Adrenal gland (tissue), 12 donors: ENCODE results near the gene RNU6-9. TPM values are rescaled to one million over a fixed set of nuclear protein-coding genes. Genes with fewer than 3 reads are reported as not detected.

ENCODE experiments used
- DNase-seq, 7 donors: peaks; one replicate each; pipeline ENCODE4 v3.0.0-alpha.2; 2019 to 2020
- H3K27ac ChIP-seq, 5 donors: fragments of 200-600 bp; sonication (generic) in 4 of 5; 1 replicate in 3 of 5; 2 replicates in 2 of 5; pipeline versions ENCODE4 v1.5.1 to v1.8.0; 2016 to 2020; ENCODE audit warnings: mild to moderate bottlenecking in 1 of 5
- H3K27me3 ChIP-seq: fragments of 200-600 bp; 2 replicates; pipeline ENCODE4 v1.8.0; 2021
- H3K36me3 ChIP-seq, 2 donors: fragments of 200-600 bp; replicated peaks in 1 of 2; 1 replicate in 1 of 2; 2 replicates in 1 of 2; pipeline versions ENCODE4 v1.5.1 to v1.8.0; 2018 to 2022
- H3K4me1 ChIP-seq, 2 donors: fragments of 200-600 bp; replicated peaks in 1 of 2; 1 replicate in 1 of 2; 2 replicates in 1 of 2; pipeline versions ENCODE4 v1.5.1 to v1.8.0; 2018 to 2021
- H3K4me3 ChIP-seq, 4 donors: fragments of 200-600 bp; sonication (generic) in 3 of 4; one replicate each; pipeline ENCODE4 v1.5.1; 2016 to 2018
- H3K9me3 ChIP-seq, 3 donors: fragments of 200-600 bp; sonication (generic) in 1 of 3; replicated peaks in 1 of 3; 1 replicate in 2 of 3; 2 replicates in 1 of 3; pipeline versions ENCODE4 v1.5.1 to v1.8.0; 2016 to 2021
- POLR2A ChIP-seq, 2 donors: fragments of 450-650 bp; IDR thresholded peaks; one replicate each; pipeline ENCODE4 v1.6.1; 2017; ENCODE audit warnings: antibody characterized with exemption in 2 of 2, mild to moderate bottlenecking in 2 of 2, moderate library complexity in 1 of 2
- WGBS, 4 donors: extraction: QIAGEN DNeasy Blood & Tissue Kit in 2 of 4; methylation state at CpG; one replicate each; pipeline versions ENCODE4 v1.1.5 to v1.1.7; 2013 to 2017; 5-methylcytosine and 5-hydroxymethylcytosine counted together
- intact Hi-C, 2 donors: fragments of 100-400 bp; cut with DNase I; formaldehyde crosslinking; loops; one replicate each; pipeline versions ENCODE4 v1.14.1 to v1.15.0; 2022 to 2023
- polyA plus RNA-seq, 3 donors: library from polyadenylated mRNA; stranded (reverse); fragments of 200-250 nt in 2 of 3; fragments of 350-450 nt in 1 of 3; fragmentation: Illumina TruSeq in 1 of 3; extraction: RNeasy Lipid Tissue Mini Kit (QIAGEN cat#74804) in 1 of 3; gene quantifications; one replicate each; pipeline ENCODE4 v1.2.3, GENCODE V29; 2013 to 2014
- total RNA-seq, 9 donors: library from RNA; depleted of rRNA in 4 of 9; stranded (reverse); fragments of >200 nt in 4 of 9; fragments of 120-200 nt in 1 of 9; fragmentation: NEBNext Ultra II Directional in 1 of 9; extraction: Animal tissue kit (Norgen Biotek cat#: 25700) in 1 of 9; gene quantifications; one replicate each; pipeline versions ENCODE4 v1.1.0 to v1.2.4, GENCODE V29; 2013 to 2023
- TF ChIP-seq, protein P1 (sequence below), 6 experiments: fragments of 450-650 bp in 4 of 6; fragments of 200-600 bp in 2 of 6; sonication (generic) in 1 of 6; IDR thresholded peaks; 1 replicate in 5 of 6; 2 replicates in 1 of 6; pipeline versions ENCODE4 v1.5.1 to v1.8.0; 2016 to 2021; ENCODE audit warnings: antibody characterized with exemption in 6 of 6, mild to moderate bottlenecking in 2 of 6, moderate library complexity in 1 of 6
- donor health status: healthy with polysubstance abuse.
- donor health status: Bipolar disorder and iron deficiency.
- donor health status: DM: yes; HTN: yes; CAD: no.
- donor health status: DM: no; HTN: no; CAD: no.
- donor health status: DM: no; HTN: no; CAD: no.
- donor health status: DM: yes; HTN: yes; CAD: no.

The RNU6-9 gene
- total and polyA plus RNA-seq, 12 donors, result not detected

DNA sequence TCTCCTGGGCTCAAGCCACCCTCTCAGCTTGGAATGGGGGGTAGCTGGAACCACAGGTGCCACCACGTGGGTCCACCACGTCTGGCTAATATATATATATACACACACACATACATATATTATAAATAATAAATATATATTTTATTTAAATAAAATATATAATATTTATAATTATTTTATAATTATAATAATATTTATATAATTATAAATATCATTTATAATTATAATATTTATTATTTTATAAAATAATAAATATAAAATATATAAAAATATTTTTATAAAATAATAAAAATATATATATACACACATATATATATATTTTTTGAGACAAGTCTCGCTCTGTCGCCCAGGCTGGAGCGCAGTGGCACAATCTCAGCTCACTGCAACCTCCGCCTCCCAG lies 38.7 kb upstream of the RNU6-9 start:
- Histone ChIP-seq H3K36me3 (no peaks in the 10 kb centered on the region), H3K27ac (no peak overlapping the region), H3K27me3 (peaks cover 9% of the 10 kb centered on the region), H3K4me1 (peaks cover 0 to 10% of the 10 kb centered on the region in 2 donors), H3K9me3 (no peaks in the 10 kb centered on the region), H3K4me3 (no peak overlapping the region)
- TF ChIP-seq, protein P1, sequence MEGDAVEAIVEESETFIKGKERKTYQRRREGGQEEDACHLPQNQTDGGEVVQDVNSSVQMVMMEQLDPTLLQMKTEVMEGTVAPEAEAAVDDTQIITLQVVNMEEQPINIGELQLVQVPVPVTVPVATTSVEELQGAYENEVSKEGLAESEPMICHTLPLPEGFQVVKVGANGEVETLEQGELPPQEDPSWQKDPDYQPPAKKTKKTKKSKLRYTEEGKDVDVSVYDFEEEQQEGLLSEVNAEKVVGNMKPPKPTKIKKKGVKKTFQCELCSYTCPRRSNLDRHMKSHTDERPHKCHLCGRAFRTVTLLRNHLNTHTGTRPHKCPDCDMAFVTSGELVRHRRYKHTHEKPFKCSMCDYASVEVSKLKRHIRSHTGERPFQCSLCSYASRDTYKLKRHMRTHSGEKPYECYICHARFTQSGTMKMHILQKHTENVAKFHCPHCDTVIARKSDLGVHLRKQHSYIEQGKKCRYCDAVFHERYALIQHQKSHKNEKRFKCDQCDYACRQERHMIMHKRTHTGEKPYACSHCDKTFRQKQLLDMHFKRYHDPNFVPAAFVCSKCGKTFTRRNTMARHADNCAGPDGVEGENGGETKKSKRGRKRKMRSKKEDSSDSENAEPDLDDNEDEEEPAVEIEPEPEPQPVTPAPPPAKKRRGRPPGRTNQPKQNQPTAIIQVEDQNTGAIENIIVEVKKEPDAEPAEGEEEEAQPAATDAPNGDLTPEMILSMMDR (IDR thresholded peaks at IDR 0.05), result no peak
- TF ChIP-seq POLR2A (IDR thresholded peaks at IDR 0.05), result no peak
- intact Hi-C loops, result loop anchor here in 1 of 2 donors (10.0 kb wide), 1 partner anchor 80 kb away; no protein-coding TSS in a partner anchor
- no peak for DNase-seq
- 68 to 76% (median 72%) methylated on average over 6 of the region's 6 CpGs for WGBS, 4 donors

DNA sequence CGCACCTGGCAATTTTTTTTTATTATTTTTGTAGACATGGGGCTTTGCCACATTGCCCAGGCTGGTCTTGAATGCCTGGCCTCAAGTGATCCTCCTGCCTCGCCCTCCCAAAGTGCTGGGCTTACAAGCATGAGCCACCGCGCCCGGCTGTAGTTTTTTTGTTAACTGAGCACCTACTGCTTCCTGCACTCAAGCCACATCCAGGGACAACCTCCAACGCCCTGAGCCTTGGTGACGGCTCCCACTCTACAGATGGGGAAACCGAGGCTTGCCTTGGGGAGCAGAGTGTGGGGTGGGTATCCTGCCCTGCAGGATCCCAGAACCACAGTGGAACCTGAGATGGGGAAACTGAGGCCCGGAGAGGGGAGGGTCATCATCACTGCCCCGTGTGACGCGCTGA lies 38.1 kb upstream of the RNU6-9 start:
- Histone ChIP-seq H3K4me3 (no peak overlapping the region), H3K9me3 (no peaks in the 10 kb centered on the region), H3K4me1 (peaks cover 0 to 9% of the 10 kb centered on the region in 2 donors), H3K36me3 (no peaks in the 10 kb centered on the region), H3K27ac (no peak overlapping the region), H3K27me3 (peaks cover 14% of the 10 kb centered on the region)
- intact Hi-C loops, result loop anchor here in 1 of 2 donors (10.0 kb wide), 1 partner anchor 80 kb away; no protein-coding TSS in a partner anchor
- WGBS, 4 donors, result 84 to 89% (median 87%) methylated on average over 5 to 12 of the region's 12 CpGs
- TF ChIP-seq, protein P1 (IDR thresholded peaks at IDR 0.05), result no peak
- TF ChIP-seq POLR2A (IDR thresholded peaks at IDR 0.05), result no peak
- DNase-seq, result no peak

DNA sequence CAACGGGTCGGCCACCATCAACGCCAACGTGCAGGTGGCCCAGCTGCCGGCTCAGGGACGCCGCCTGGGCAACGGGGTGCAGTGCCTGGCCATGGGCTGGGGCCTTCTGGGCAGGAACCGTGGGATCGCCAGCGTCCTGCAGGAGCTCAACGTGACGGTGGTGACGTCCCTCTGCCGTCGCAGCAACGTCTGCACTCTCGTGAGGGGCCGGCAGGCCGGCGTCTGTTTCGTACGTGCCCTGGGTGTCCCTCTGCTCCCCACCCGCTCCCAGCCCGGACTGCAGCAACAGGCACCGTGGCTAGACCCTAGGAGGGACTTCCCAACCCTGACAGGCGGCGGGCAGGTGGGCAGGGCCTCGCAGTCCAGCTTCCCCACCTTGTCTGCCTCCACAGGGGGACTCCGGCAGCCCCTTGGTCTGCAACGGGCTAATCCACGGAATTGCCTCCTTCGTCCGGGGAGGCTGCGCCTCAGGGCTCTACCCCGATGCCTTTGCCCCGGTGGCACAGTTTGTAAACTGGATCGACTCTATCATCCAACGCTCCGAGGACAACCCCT lies 37.6 kb upstream of the RNU6-9 start:
- no peak for TF ChIP-seq POLR2A (IDR thresholded peaks at IDR 0.05)
- intact Hi-C loops, result loop anchor here in 1 of 2 donors (10.0 kb wide), 1 partner anchor 81 kb away; no protein-coding TSS in a partner anchor
- H3K36me3 ChIP-seq, result no peaks in the 10 kb centered on the region
- DNase-seq, result no peak
- H3K4me1 ChIP-seq, result peaks cover 0 to 6% of the 10 kb centered on the region in 2 donors
- no peak overlapping the region for H3K4me3 ChIP-seq
- 69 to 75% (median 71%) methylated on average over 10 to 40 of the region's 40 CpGs for WGBS, 4 donors
- no peaks in the 10 kb centered on the region for H3K9me3 ChIP-seq
- no peak overlapping the region for H3K27ac ChIP-seq
- H3K27me3 ChIP-seq, result peaks cover 17% of the 10 kb centered on the region

DNA sequence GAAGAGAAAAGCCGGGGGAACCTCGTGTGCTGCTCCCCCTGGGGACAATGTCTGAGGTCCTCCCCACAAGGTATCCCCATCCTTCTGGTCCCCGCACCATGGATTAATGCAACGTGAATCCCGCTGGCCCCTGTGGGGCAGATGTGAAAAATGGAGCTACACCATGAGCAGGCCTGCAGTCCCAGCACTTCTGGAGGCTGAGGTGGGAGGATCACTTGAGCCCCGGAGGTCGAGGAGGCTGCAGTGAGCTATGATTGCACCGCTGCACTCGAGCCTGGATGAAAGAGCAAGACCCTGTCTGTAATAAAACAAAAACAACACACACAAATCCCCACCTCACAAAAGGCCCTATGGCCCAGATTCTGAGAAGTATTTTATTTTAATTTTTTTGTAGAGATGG lies 35.0 kb upstream of the RNU6-9 start:
- no peaks in the 10 kb centered on the region for H3K9me3 ChIP-seq
- intact Hi-C loops, result loop anchor here in 1 of 2 donors (10.0 kb wide), 1 partner anchor 83 kb away; no protein-coding TSS in a partner anchor
- no peak for DNase-seq
- H3K4me1 ChIP-seq, result peaks cover 5 to 6% of the 10 kb centered on the region in 2 donors
- H3K4me3 ChIP-seq, result no peak overlapping the region
- TF ChIP-seq, protein P1 (IDR thresholded peaks at IDR 0.05), result no peak
- TF ChIP-seq POLR2A (IDR thresholded peaks at IDR 0.05), result no peak
- H3K27ac ChIP-seq, result no peak overlapping the region
- 78 to 83% (median 79%) methylated on average over 9 of the region's 9 CpGs for WGBS, 4 donors
- H3K27me3 ChIP-seq, result peaks cover 10% of the 10 kb centered on the region
- H3K36me3 ChIP-seq, result no peaks in the 10 kb centered on the region
